AG09319 (cell line): ENCODE results near the gene GRIK1.
"Not testable (repeated sequence)": the region's sequence is repeated elsewhere in the genome, so short reads cannot be mapped to it uniquely, and the experiment has no call there.

ENCODE experiments used
- DNase-seq: peaks from one replicate; pipeline ENCODE4 v3.0.0-alpha.2; 2010; ENCODE audit warnings: low read depth; ENCODE audit errors: extremely low read depth
- CTCF ChIP-seq: IDR thresholded peaks from 2 replicates; pipeline ENCODE4 v1.5.1; 2011; ENCODE audit warnings: low read depth, mild to moderate bottlenecking, inconsistent platforms, low read length, moderate library complexity

Gene GRIK1

GRCh38 chr21:29958551-29958950 is 18.8 kb upstream of the GRIK1 start:
- no peak for DNase-seq
- TF ChIP-seq CTCF: no peak

DNA sequence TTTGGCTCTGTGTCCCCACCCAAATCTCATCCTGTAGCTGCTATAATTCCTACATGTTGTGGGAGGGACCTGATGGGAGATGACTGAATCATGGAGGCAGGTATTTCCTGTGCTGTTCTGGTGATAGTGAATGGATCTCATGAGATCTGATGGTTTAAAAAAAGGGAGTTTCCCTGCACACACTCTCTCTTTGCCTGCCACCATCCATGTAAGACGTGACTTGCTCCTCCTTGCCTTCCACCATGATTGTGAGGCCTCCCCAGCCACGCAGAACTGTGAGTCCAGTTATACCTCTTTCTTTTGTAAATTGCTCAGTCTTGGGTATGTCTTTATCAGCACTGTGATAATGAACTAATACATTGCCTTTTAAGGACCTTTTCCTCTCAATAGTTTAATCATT is 18.2 kb upstream of the GRIK1 start:
- DNase-seq: not testable (repeated sequence)

- TF ChIP-seq CTCF: no peak
- DNase-seq: no peak
These were observed 13.9 kb upstream of the GRIK1 start for GRCh38 chr21:29953690-29954089.

GRCh38 chr21:29953072-29953471 is 13.3 kb upstream of the GRIK1 start:
- DNase-seq: no peak
- TF ChIP-seq CTCF: no peak

GRCh38 chr21:29951911-29952310 is 12.1 kb upstream of the GRIK1 start:
- TF ChIP-seq CTCF: no peak
- no peak for DNase-seq

DNA sequence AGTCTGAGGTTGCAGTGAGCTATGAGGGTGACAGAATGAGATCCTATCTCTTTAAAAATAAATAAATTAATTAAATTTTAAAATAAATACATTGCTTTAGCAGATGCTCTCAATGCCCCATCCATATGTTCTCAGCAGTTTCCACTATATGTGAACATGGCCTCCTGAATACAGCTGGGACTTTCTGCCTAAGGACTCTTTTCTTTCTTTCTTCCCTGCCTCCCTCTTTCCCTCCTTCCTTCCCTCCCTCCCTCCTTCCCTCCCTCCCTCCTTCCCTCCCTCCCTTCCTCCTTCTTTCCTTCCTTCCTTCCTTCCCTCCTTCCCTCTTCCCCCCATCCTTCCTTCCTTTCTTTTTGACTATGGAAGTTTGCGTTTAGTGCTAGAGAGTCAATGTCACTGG is 10.2 kb upstream of the GRIK1 start:
- TF ChIP-seq CTCF: no peak
- DNase-seq: no peak

- no peak for DNase-seq
- TF ChIP-seq CTCF: no peak
These were observed 7.3 kb upstream of the GRIK1 start for GRCh38 chr21:29947119-29947518.

DNA sequence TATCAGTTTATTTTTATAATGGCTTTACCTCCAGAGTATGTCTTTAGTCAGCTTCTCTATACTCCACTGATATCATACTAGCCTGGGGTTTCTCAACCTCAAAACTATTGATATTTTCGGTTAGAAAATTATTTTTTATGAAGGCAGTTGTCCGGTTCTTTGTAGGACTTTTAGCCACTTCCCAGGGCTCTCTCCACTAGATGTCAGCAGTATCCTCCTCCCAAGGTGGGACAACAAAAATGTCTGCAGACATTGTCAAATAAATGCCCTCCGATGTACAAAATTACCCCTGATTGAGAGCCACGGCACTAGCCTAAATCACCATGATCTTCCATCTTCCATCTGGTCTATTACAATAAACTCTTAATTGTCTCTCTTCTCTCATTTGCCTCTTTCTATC is 4.1 kb upstream of the GRIK1 start:
- TF ChIP-seq CTCF: no peak
- DNase-seq: no peak
